GM10847 (cell line): ENCODE measurements around the gene SUPT4H1.

ENCODE experiments used
- POLR2A ChIP-seq: IDR thresholded peaks from 2 replicates; pipeline ENCODE4 v1.6.1; 2011; ENCODE audit not compliant: insufficient read length; ENCODE audit errors: extremely low read depth

The SUPT4H1 gene

GRCh38 chr17:58358408-58359172, 6.6 kb upstream of the SUPT4H1 start:
- TF ChIP-seq POLR2A = no peak

- no peak for TF ChIP-seq POLR2A
Observed at GRCh38 chr17:58357312-58358297, 5.6 kb upstream of the SUPT4H1 start.

GRCh38 chr17:58356231-58356630, 4.2 kb upstream of the SUPT4H1 start:
- no peak for TF ChIP-seq POLR2A

- no peak for TF ChIP-seq POLR2A
Observed at GRCh38 chr17:58354541-58355216, 2.7 kb upstream of the SUPT4H1 start.

- no peak for TF ChIP-seq POLR2A
Observed at GRCh38 chr17:58353389-58353825, 1.4 kb upstream of the SUPT4H1 start.

- TF ChIP-seq POLR2A = no peak
Observed at GRCh38 chr17:58352596-58353388, 791 bp upstream of the SUPT4H1 start.

DNA sequence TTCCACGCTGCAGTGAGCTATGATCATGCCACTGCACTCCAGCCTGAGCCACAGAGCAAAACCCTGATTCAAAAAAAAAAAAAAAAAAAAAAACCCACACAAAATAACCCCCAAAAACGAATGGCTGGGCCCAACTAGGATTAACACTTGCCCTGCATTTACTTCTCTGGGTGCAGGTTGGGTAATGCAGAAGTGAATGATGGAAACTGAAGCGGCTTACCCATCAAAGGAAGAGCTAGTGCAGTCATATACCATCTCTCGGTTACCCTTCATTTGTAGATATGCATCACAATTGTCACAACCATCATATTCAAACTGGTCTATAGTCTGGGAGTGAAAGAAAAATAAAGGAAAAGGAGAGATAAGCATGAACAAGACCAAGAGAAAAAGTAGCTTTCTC, 819 bp downstream of the SUPT4H1 start:
- TF ChIP-seq POLR2A = no peak

- TF ChIP-seq POLR2A = no peak
Observed at GRCh38 chr17:58348038-58348437, 4.0 kb downstream of the SUPT4H1 start.

DNA sequence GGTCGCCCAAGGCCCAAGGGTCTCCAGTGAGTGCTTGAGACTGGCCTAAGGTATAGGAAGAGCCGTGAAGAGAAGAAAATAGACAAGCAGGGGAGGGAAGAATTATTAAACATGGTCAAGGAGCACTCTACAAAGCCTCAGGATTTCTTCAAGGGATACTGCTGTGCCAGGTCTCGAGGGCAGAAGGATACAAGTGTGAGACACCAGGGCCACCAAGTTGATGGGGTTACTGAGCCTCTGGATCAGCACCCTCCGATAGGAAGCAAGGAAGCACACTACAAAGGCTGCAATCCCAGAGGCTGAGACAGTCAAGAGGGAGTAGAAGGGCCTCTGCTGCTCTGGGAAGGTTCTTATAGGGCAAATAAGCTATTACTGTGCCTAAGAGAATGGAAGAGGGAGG, 6.5 kb downstream of the SUPT4H1 start:
- TF ChIP-seq POLR2A = no peak

- TF ChIP-seq POLR2A = no peak
Observed at GRCh38 chr17:58344791-58345157, 7.2 kb downstream of the SUPT4H1 start.

GRCh38 chr17:58344047-58344790, 7.8 kb downstream of the SUPT4H1 start:
- TF ChIP-seq POLR2A = peak; percentile 71

GRCh38 chr17:58343131-58343530, 8.9 kb downstream of the SUPT4H1 start:
- no peak for TF ChIP-seq POLR2A

DNA sequence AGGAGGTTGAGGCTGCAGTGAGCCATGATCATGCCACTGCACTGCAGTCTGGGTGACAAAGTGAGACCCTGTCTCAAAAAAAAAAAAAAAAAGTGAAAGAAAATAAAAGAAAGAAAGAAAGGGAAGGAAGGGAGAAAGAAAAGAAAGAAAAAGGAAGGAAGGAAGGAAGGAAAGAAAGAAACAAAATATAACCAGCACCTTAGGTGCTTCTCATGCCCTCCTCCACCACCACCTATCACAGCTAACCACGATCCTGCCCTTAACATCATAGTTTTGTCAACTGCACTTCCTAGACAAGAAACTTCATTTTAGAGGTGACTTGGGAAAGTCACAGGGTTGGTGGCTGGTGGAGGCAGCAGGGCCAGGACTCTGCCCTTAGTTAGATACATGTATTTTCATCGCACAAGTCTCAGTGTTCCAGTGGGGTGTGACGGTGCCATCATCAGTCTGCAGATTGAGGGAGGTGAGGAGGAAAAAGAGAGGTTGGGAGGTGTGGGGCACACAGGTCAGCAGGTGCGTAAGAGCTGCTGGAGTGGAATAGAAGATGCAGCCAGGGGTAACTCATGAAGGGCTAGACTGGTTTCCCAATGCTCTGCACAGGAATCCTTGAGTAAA, 10.0 kb downstream of the SUPT4H1 start:
- TF ChIP-seq POLR2A = no peak
